Vein endothelial cell (primary cell): ENCODE data around the gene DPP8. TPM values are rescaled to one million over a fixed set of nuclear protein-coding genes. Genes with fewer than 3 reads are reported as not detected.

Source experiments
- small RNA-seq: library from RNA; depleted of rRNA; stranded (forward); fragments of <200 nt; gene quantifications from one replicate; pipeline ENCODE3, GENCODE V24; 2012
- total RNA-seq: library from RNA; depleted of rRNA; stranded (reverse); fragments of >200 nt; gene quantifications from 2 replicates; pipeline ENCODE4 v1.2.3, GENCODE V29; 2012

The DPP8 gene
- total RNA-seq = 45.4 and 51.4 TPM in 2 replicates

DNA sequence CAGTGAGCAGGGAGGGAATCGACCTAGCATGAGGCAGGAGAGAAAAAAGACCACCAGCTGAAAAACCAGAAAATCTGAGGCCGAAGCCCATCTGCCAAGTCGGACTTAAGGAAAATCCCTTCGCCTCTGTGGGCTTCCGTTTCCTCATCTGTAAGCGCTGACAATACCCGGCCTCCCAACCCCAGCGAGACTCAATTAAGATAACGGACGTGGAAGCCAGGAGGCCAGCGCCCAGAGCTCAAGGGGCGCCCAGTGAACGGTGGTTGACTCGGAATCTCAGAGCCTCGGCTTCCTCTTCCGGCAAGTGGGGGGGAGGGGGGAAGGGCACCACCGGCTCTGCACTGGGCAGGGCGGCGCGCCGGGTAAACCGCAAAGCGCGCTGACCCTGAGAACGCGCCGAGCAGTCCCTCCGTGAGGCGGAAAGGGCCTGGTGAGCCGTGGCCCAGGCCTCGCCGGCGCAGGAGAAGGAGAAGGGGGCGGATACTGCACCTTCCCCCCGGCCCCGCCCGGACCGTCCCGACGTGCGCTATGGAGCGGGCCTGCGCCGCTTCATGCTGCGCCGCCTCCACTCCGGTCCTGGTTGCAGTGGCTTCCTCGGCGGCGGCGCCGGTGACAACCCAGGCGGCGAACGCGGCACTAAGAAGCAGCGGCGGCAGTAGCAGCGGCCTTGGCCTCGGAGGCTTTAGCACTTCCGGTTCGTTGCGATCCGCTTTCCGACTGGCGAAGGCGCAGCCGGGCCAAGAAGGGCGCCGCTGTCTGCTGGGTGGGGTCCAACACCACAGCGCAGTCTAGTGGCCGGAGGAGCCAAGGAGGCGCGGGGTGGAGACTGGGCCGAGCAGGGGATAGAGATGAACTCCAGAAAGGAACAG, at the start of gene DPP8:
Gene DPP8 (minus strand): TSS at position 693 of the 869 bp plus-strand sequence. CDS start 5,136 bp downstream, outside the sequence.

DNA sequence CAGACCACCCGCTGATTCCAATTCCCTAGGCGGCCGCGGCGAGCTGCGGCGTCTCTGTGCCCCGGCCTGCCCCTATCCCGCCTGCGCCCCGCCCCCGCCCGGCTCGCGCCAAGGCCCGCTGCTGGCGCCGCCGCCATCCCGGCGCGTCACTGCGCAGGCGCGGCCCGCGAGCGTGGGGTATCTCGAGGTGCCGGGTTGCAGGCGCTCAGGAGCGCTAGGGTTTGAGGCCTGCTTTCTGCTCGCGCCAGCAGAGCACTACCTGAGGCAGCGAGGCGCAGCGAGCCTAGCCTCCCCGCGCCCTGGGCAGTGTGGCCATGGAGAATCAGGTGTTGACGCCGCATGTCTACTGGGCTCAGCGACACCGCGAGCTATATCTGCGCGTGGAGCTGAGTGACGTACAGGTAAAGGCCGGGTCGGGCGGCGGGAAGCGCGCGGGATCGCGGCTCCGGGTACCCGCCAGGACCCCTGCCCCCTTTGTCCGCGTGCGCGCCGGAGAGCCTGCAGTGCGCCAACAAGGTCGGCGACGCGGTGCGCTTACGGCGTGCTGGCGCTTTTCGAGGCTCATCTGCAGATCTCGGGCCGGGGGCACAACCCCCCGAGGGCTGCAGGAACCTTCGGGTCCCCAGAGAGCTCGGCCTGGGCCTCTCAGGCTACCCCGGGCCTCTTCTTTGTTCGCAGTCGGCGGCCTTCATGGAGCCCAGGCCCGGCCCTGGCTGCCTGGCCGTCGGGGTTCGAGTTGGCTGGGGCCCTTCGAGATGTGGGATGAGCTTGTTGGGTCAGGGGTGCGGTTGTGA, 13.0 kb upstream of the DPP8 start, which contains the start of gene HACD3:
Gene HACD3 (plus strand): TSS at position 146 of the 794 bp plus-strand sequence. CDS start 169 bp downstream, at position 315.

Small RNAs within 50 kb of the gene (small RNA-seq; reads per million reads assigned to genes)
- gene AC105129.1 = not detected
- gene RF00019 = not detected
- gene RNU6-19P = 0.08 reads per million

Other genes with a start within 250 kb of the DPP8 start
- gene PARP16, start 230.8 kb downstream of the DPP8 start, total RNA-seq = 3.7 and 6.2 TPM in 2 replicates
- gene RNU5A-1, start 221.6 kb downstream of the DPP8 start, total RNA-seq = not detected in 2 replicates
- gene RNU5B-1, start 213.0 kb downstream of the DPP8 start, total RNA-seq = not detected in 2 replicates
- under 0.01 and 0.33 TPM in 2 replicates for gene IGDCC3, start 139.7 kb downstream of the DPP8 start, total RNA-seq
- under 0.01 TPM in 1 of 2 replicates, not detected in the other for gene IGDCC4, start 94.7 kb downstream of the DPP8 start, total RNA-seq
- gene HACD3, start 12.8 kb upstream of the DPP8 start, total RNA-seq = 89.2 and 90.8 TPM in 2 replicates
- 41.5 and 44.7 TPM in 2 replicates for gene INTS14, start 93.4 kb upstream of the DPP8 start, total RNA-seq
- 9.2 and 13.7 TPM in 2 replicates for gene SLC24A1, start 104.2 kb upstream of the DPP8 start, total RNA-seq